GM18511 (cell line): Measurements from ENCODE around the gene BCAP31.

Source experiments
- ATAC-seq: cut with Tn5 transposase; IDR thresholded peaks from one replicate; pipeline ENCODE4 v1.9.1; 2021; ENCODE audit warnings: mild to moderate bottlenecking, moderate library complexity; ENCODE audit not compliant: unreplicated experiment

Gene BCAP31

DNA sequence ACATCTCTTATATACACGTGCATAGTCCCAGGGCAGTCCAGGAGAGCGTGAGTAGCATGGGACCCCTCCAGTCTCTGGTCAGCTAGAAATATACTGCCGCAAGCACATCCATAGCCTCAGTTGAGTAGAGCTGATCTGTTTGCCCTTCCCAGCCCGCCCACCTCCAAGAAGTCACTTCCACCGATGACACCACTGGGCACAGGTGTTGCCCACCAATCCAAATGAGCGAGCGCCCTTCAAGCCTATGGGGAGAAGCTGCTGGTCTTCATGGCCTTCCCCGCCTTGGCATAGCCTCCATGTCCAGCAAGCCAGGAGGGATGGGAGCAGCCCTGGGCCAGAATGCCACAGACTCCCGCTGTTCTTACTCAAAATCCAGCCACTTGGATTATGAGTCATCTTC lies 67.0 kb downstream of the BCAP31 start:
- no peak for ATAC-seq

DNA sequence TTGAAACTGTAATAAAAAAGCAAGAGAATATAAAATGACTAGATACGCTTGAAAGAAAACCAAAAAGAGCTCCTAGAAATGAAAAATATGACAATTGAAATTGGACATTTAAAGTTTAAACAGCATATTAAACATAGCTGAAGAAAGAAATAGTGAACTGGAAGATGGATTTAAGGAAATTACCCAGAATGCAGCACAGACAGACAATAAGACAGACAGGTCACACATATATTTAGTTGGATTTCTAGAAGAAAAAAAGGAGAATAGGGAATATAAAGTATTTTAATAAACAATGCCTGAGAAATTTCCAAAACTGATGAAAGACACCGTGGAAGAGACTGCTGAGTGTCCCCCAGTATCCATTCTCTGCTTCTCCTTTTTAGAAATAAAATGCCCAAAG lies 70.6 kb downstream of the BCAP31 start:
- ATAC-seq: no peak

DNA sequence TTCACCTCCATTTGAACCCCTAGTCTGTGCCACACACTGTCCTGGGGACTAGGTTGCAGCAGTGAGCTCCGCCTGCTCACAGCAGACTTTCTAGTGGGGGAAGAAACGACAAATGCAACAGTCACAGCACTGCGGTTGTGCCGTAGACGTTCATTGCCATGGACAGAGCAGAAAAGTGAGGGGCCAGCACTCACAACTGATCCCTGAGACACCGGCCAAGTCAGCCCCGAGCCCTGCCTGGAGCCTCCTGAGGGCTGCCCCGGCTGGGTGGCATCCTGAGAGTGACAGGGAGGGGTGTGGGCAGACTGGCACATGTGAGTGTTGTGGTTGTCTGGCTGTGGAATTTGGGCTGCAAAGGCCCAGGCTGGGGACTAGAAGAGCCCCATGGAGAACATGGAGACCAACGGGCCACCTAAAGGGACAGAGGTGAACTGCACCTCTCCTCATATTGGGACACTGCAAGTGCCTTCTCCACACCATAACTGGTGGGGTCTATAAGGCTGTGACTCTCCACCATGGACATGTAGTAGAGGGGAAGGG lies 72.6 kb downstream of the BCAP31 start:
- ATAC-seq: no peak

DNA sequence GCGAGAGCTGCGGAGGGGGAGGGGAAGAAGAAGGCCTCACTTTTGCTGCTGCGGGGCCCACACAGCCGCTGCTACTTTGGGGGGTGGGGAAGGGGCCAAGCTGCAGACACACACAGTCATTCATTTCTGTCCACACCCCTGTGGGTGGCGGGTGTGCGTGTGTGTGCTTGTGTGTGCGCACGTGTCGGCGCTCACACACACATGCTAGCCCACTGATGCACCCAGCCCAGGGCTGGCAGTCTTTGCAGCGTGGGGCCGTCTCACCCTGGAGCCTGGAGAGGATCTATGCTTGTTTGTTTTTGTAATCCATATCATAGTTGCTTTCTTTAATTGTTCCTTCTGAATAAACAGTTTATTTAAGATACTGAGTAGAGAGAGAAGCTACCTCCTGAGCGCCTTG lies 73.2 kb downstream of the BCAP31 start:
- ATAC-seq: no peak
